Left ventricle myocardium superior (tissue), 1 donor: Measurements from ENCODE around the gene RINL. TPM values are rescaled to one million over a fixed set of nuclear protein-coding genes. Genes with fewer than 3 reads are reported as not detected.

Experiments used
- ATAC-seq: fragments of 200-7000 bp; cut with Tn5 transposase; one replicate; pipeline ENCODE4 v1.9.1; 2020; ENCODE audit warnings: mild to moderate bottlenecking, moderate library complexity
- DNase-seq: peaks from one replicate; pipeline ENCODE4 v3.0.0-alpha.2; 2020
- intact Hi-C: fragments of 100-400 bp; cut with micrococcal nuclease; formaldehyde crosslinking; loops from one replicate; pipeline ENCODE4 v1.11.0; 2022
- total RNA-seq: library from RNA; stranded (reverse); fragmentation: NEBNext Ultra II Directional; extraction: Animal tissue kit (Norgen Biotek cat#: 25700); gene quantifications from one replicate; pipeline ENCODE4 v1.2.1, GENCODE V29; 2021
- donor health status: DM: no; HTN: yes; CAD: no; lungs with severe emphysema.

The RINL gene
- total RNA-seq, 1 donor from 2014 or later: 4.5 TPM

GRCh38 chr19:38819231-38819920 is 58.7 kb downstream of the RINL start:
- DNase-seq: peak; percentile 66
- intact Hi-C loops: no loop called here
- peak; percentile 84 for ATAC-seq

Other genes starting within 250 kb of the RINL start
- gene ACTN4, start 230.6 kb downstream of the RINL start, total RNA-seq: 131 TPM
- gene CAPN12, start 133.8 kb downstream of the RINL start, total RNA-seq: not detected
- gene LGALS7, start 104.8 kb downstream of the RINL start, total RNA-seq: not detected
- gene LGALS7B, start 89.1 kb downstream of the RINL start, total RNA-seq: not detected
- 0.47 TPM for gene LGALS4, start 65.3 kb downstream of the RINL start, total RNA-seq
- gene ECH1, start 46.5 kb downstream of the RINL start, total RNA-seq: 1,171 TPM
- gene HNRNPL, start 28.3 kb downstream of the RINL start, total RNA-seq: 171 TPM
- 94.4 TPM for gene SIRT2, start 21.3 kb upstream of the RINL start, total RNA-seq
- gene NFKBIB, start 21.7 kb upstream of the RINL start, total RNA-seq: 14.5 TPM
- gene CCER2, start 33.9 kb upstream of the RINL start, total RNA-seq: not detected
- gene SARS2, start 52.5 kb upstream of the RINL start, total RNA-seq: 13.2 TPM
- gene MRPS12, start 52.7 kb upstream of the RINL start, total RNA-seq: 71.9 TPM
- gene FBXO17, start 97.5 kb upstream of the RINL start, total RNA-seq: 1.7 TPM
- 9.7 TPM for gene FBXO27, start 154.3 kb upstream of the RINL start, total RNA-seq
- gene ACP7, start 206.1 kb upstream of the RINL start, total RNA-seq: not detected
- 17.4 TPM for gene PAK4, start 247.5 kb upstream of the RINL start, total RNA-seq